HepG2 (cell line): Measurements from ENCODE around the gene RALB.

Source experiments
- EED ChIP-seq: sonication (generic); formaldehyde crosslinking; IDR thresholded peaks from 2 replicates; pipeline ENCODE4 v1.5.0; 2020; ENCODE audit warnings: mild to moderate bottlenecking, missing genetic modification reagents
- HOMEZ ChIP-seq: IDR thresholded peaks from 2 replicates; pipeline ENCODE4 v1.6.1; 2016; ENCODE audit warnings: low read depth
- NR2F6 ChIP-seq, 2 experiments: IDR thresholded peaks; 2 replicates each; pipeline ENCODE4 v1.6.1; 2016; ENCODE audit warnings: antibody characterized with exemption in 1 of 2, mild to moderate bottlenecking in 1 of 2
- ZFP36 ChIP-seq: fragments of 150-350 bp; IDR thresholded peaks from 2 replicates; pipeline ENCODE4 v1.6.1; 2018; ENCODE audit warnings: borderline replicate concordance, low read length, low read depth; ENCODE audit not compliant: partially characterized antibody
- ZNF18 ChIP-seq: sonication (generic); formaldehyde crosslinking; IDR thresholded peaks from 2 replicates; pipeline ENCODE4 v1.8.0; 2022; ENCODE audit warnings: mild to moderate bottlenecking, missing genetic modification reagents; ENCODE audit not compliant: insufficient replicate concordance

- TF ChIP-seq ZNF18 (CRISPR knock-in tag), result no peak
- no peak for TF ChIP-seq NR2F6 (IDR thresholded peaks at IDR 0.05)
- TF ChIP-seq NR2F6 (CRISPR knock-in tag; IDR thresholded peaks at IDR 0.05), result no peak
- TF ChIP-seq HOMEZ (CRISPR knock-in tag), result no peak
- no peak for TF ChIP-seq EED
- no peak for TF ChIP-seq ZFP36
Observed at GRCh38 chr2:120203251-120204021, 49.2 kb upstream of the RALB start.
